Kidney (tissue), 14 donors: Measurements from ENCODE around the gene ARHGEF26. TPM values are rescaled to one million over a fixed set of nuclear protein-coding genes. Genes with fewer than 3 reads are reported as not detected.

Experiments
- DNase-seq, 5 donors: peaks; one replicate each; pipeline ENCODE4 v3.0.0-alpha.2; 2013 to 2020
- FAIRE-seq: peaks from 2 replicates; lab custom pipeline; 2012; peaks lifted over from hg19 to GRCh38; lab: Jason Lieb, UNC
- H3K27ac ChIP-seq, 2 donors: one replicate each; pipeline ENCODE4 v1.7.0; 2013; ENCODE audit warnings: low read depth in 2 of 2, low read length in 2 of 2, inconsistent platforms in 1 of 2
- H3K27me3 ChIP-seq: one replicate; pipeline ENCODE4 v1.7.1; 2013; ENCODE audit warnings: low read length, inconsistent platforms; ENCODE audit not compliant: control insufficient read depth, insufficient read depth
- H3K36me3 ChIP-seq, 3 donors: one replicate each; pipeline versions ENCODE4 v1.7.0 to v1.7.1; 2013; ENCODE audit warnings: low read length in 3 of 3, control low read depth in 1 of 3, inconsistent platforms in 1 of 3; ENCODE audit not compliant: insufficient read depth in 3 of 3, control insufficient read depth in 2 of 3
- H3K4me1 ChIP-seq, 3 donors: one replicate each; pipeline versions ENCODE4 v1.7.0 to v1.7.1; 2013; ENCODE audit warnings: low read length in 3 of 3, inconsistent platforms in 1 of 3, low read depth in 1 of 3; ENCODE audit not compliant: control insufficient read depth in 2 of 3, insufficient read depth in 2 of 3
- H3K4me3 ChIP-seq, 3 donors: one replicate each; pipeline versions ENCODE4 v1.7.0 to v1.8.1; 2013; ENCODE audit warnings: low read length in 3 of 3, control low read depth in 1 of 3, inconsistent platforms in 1 of 3
- H3K9ac ChIP-seq, 3 donors: one replicate each; pipeline versions ENCODE4 v1.7.0 to v1.7.1; 2013; ENCODE audit warnings: low read length in 3 of 3, control low read depth in 1 of 3, inconsistent platforms in 1 of 3
- H3K9me3 ChIP-seq, 3 donors: one replicate each; pipeline versions ENCODE4 v1.7.0 to v1.7.1; 2013; ENCODE audit warnings: low read length in 3 of 3, control low read depth in 1 of 3, inconsistent platforms in 1 of 3; ENCODE audit not compliant: control insufficient read depth in 2 of 3, insufficient read depth in 1 of 3
- intact Hi-C: fragments of 100-400 bp; cut with DNase I; formaldehyde crosslinking; loops from one replicate; pipeline ENCODE4 v1.11.1; 2022
- polyA plus RNA-seq: library from polyadenylated mRNA; stranded (reverse); fragments of 350-450 nt; fragmentation: Illumina TruSeq; extraction: RNeasy Lipid Tissue Mini Kit (QIAGEN cat#74804); gene quantifications from one replicate; pipeline ENCODE4 v1.2.3, GENCODE V29; 2014; ENCODE audit warnings: low read depth, low replicate concordance; ENCODE audit not compliant: insufficient read depth
- total RNA-seq: library from RNA; stranded (reverse); fragmentation: NEBNext Ultra II Directional; extraction: Animal tissue kit (Norgen Biotek cat#: 25700); gene quantifications from one replicate; pipeline ENCODE4 v1.2.1, GENCODE V29; 2021
- TF ChIP-seq, protein P1 (sequence below): IDR thresholded peaks from 3 replicates; pipeline ENCODE4 v1.5.1; 2012; ENCODE audit warnings: mild to moderate bottlenecking, moderate library complexity, borderline replicate concordance; ENCODE audit not compliant: insufficient read depth; ENCODE audit errors: extremely low read depth
- donor health status: control.
- donor health status: control.
- donor health status: control.
- donor health status: control.
- donor health status: control.
- donor health status: DM: yes; HTN: yes; CAD: no.
- donor health status: Normal renal cell carcinoma (clear cell type).

The ARHGEF26 gene
- total and polyA plus RNA-seq, 2 donors from 2014 or later, result 3.9 to 4.8 TPM

DNA sequence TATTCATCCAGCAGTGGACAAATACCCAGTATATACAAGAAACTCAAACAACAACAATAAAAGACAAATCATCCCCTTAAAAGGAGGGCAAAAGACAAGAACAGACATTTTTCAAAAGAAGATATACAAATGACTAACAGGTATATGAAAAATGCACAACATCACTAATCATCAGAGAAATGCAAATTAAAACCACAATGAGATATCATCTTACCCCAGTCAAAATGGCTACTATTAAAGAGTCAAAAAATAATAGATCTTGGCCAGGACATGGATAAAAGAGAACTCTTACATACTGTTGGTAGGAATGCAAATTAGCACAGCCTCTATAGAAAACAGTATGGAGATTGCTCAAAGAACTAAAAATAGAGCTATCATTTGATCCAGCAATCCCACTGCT lies 186.2 kb downstream of the ARHGEF26 start:
- Histone ChIP-seq H3K9ac (no peak overlapping the region), H3K4me3 (no peak overlapping the region), H3K27ac (no peak overlapping the region), H3K36me3 (peaks cover 7 to 47% (median 17%) of the 10 kb centered on the region in 3 donors), H3K27me3 (no peaks in the 10 kb centered on the region), H3K9me3 (no peaks in the 10 kb centered on the region), H3K4me1 (peaks cover 0 to 5% (median 0%) of the 10 kb centered on the region in 3 donors)
- DNase-seq, result no peak
- TF ChIP-seq, protein P1, sequence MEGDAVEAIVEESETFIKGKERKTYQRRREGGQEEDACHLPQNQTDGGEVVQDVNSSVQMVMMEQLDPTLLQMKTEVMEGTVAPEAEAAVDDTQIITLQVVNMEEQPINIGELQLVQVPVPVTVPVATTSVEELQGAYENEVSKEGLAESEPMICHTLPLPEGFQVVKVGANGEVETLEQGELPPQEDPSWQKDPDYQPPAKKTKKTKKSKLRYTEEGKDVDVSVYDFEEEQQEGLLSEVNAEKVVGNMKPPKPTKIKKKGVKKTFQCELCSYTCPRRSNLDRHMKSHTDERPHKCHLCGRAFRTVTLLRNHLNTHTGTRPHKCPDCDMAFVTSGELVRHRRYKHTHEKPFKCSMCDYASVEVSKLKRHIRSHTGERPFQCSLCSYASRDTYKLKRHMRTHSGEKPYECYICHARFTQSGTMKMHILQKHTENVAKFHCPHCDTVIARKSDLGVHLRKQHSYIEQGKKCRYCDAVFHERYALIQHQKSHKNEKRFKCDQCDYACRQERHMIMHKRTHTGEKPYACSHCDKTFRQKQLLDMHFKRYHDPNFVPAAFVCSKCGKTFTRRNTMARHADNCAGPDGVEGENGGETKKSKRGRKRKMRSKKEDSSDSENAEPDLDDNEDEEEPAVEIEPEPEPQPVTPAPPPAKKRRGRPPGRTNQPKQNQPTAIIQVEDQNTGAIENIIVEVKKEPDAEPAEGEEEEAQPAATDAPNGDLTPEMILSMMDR, result no peak
- FAIRE-seq, result no peak
- intact Hi-C loops, result no loop called here

Other genes with a start within 250 kb of the ARHGEF26 start
- gene DHX36, start 203.1 kb downstream of the ARHGEF26 start, total RNA-seq, result 76.7 TPM
- gene DHX36, start 203.1 kb downstream of the ARHGEF26 start, polyA plus RNA-seq, result 19.8 TPM